AG09319 (cell line): ENCODE results near the gene PTTG1IP.
"Not testable (repeated sequence)": the region's sequence is repeated elsewhere in the genome, so short reads cannot be mapped to it uniquely, and the experiment has no call there.

Experiments used
- DNase-seq: peaks from one replicate; pipeline ENCODE4 v3.0.0-alpha.2; 2010; ENCODE audit warnings: low read depth; ENCODE audit errors: extremely low read depth
- TF ChIP-seq, protein P1 (sequence below): IDR thresholded peaks from 2 replicates; pipeline ENCODE4 v1.5.1; 2011; ENCODE audit warnings: low read depth, mild to moderate bottlenecking, inconsistent platforms, low read length, moderate library complexity

Gene PTTG1IP

GRCh38 chr21:44836349-44836665, 37.2 kb downstream of the PTTG1IP start:
- no peak for DNase-seq
- TF ChIP-seq, protein P1, sequence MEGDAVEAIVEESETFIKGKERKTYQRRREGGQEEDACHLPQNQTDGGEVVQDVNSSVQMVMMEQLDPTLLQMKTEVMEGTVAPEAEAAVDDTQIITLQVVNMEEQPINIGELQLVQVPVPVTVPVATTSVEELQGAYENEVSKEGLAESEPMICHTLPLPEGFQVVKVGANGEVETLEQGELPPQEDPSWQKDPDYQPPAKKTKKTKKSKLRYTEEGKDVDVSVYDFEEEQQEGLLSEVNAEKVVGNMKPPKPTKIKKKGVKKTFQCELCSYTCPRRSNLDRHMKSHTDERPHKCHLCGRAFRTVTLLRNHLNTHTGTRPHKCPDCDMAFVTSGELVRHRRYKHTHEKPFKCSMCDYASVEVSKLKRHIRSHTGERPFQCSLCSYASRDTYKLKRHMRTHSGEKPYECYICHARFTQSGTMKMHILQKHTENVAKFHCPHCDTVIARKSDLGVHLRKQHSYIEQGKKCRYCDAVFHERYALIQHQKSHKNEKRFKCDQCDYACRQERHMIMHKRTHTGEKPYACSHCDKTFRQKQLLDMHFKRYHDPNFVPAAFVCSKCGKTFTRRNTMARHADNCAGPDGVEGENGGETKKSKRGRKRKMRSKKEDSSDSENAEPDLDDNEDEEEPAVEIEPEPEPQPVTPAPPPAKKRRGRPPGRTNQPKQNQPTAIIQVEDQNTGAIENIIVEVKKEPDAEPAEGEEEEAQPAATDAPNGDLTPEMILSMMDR = no peak

DNA sequence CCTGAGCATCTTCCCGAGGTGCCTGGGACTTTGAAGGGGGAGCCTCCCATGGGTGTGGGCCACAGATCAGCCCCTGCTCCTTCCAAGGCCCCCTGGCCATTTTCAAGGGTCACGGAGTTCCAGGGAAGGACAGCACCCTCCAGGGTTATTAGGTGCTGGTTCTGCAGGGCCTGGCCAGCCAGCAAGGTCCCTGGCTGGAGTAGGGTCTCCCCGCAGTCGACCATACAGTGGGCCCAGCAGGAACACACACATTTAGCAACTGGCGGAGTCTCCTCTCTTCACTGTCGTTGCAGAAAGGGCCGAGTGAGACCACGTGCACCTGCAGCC, 37.9 kb downstream of the PTTG1IP start:
- TF ChIP-seq, protein P1 = no peak
- no peak for DNase-seq

GRCh38 chr21:44834951-44835646, 38.4 kb downstream of the PTTG1IP start:
- TF ChIP-seq, protein P1 = no peak
- DNase-seq = no peak

GRCh38 chr21:44834231-44834950, 39.1 kb downstream of the PTTG1IP start:
- DNase-seq = no peak
- TF ChIP-seq, protein P1 = no peak

GRCh38 chr21:44833663-44834062, 39.8 kb downstream of the PTTG1IP start:
- TF ChIP-seq, protein P1 = no peak
- no peak for DNase-seq

GRCh38 chr21:44832516-44833255, 40.8 kb downstream of the PTTG1IP start:
- DNase-seq = not testable (repeated sequence)

DNA sequence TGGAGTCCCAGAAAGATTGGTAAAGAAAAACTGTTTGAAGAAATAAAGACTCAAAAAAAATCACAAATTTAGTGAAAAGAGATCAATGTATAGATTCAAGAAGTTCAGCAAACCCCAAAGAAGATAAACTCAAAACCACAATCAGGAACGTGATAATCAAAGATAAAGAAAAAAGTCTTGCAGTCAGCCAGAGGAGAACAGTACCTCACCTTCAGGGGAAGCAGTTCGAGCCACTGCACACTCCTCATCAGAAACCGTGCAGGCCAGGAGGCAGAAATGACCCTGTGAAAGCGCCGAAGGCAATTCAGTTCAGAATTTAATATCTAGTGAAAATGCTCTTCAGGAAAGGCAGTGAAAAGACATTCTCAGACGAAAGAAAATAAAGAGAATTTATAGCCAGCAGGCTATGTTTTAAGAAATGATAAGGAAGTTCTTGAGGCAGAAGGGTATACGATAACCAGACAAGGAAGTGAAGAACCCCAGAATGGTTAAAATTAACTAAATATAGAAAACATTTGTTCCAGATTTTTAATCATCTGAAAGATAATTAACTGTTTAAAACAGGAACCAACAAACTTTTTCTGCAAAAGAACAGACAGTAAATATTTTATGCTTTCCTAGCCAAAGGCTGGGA, 42.1 kb downstream of the PTTG1IP start:
- DNase-seq = no peak
- TF ChIP-seq, protein P1 = no peak
